ENCODE data around the gene BAX. TPM values are rescaled to one million over a fixed set of nuclear protein-coding genes. Genes with fewer than 3 reads are reported as not detected.

BAX gene
- total and polyA plus RNA-seq, 2 of the 4 experiments (the other 2 are of a cell fraction): 23.3 to 169 TPM

DNA sequence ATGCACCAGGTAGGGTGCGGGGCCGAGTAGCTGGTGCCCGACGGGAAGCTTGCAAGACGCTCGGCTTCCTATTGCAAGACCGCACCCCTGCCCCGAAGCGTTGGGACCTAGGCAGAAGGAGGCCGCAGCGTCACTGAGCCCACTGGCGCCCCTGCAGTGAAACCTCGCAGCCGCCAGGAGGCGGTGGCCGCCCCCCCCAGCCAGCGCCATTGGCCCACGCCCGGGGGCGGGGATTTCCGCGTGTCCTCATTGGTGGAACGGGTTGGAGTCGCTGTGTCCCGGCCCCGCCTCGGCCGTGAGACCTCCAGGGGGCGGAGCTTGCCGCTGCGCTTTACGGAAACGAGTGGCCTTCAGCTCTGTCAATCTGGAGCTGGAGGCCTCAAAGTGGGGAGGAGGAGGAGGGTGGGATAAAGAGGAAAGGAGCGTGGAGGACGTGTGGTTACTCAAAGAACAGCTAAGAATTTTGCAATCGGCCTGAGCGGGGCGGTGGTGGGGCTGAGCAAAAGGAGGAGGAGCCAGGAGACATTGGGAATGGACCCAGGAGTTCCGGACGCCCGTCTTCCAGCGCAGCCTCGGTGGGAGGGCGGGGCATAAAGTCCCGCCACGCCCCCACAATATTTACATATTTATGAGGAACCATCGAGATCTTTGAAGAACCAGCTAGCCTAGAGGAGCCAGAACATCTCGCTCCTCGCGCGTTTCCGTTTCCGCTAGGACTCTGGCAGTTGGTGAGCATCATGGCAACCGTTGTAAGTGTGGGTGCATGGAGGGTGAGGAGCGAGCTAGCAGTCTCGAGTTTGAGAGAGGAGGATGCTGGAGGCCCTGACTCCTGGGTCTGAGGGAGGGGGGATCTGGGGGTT lies 38.7 kb downstream of the BAX start, which contains the start of the genes GYS1 and RUVBL2 (continued):
- TF ChIP-seq CEBPB (IDR thresholded peaks at IDR 0.05; ENCODE audit: low read depth, low read length) (peak; percentile 97), MXI1 (IDR thresholded peaks at IDR 0.05; ENCODE audit: borderline replicate concordance, low read depth, low read length) (peak; percentile 68; the same call in 1 of the 2 replicates), BHLHE40 (IDR thresholded peaks at IDR 0.05; ENCODE audit: low read depth, low read length) (no peak; the same call in 1 of the 2 replicates)

- peak overlapping the region; percentile 65 for H3K9ac ChIP-seq (ENCODE audit: low read depth, low read length)
- H4K20me1 ChIP-seq (ENCODE audit: insufficient read depth, low read length): peaks cover 27% of the 10 kb centered on the region
- no CpG with 5 or more reads among the region's 13 CpGs for WGBS, 2 experiments (ENCODE audit: extremely low coverage in 2 of 2, insufficient read length in 1 of 2)
- dilution Hi-C loops (cut with HindIII; ENCODE audit: low sequenced_read_pairs, unreplicated experiment) (no loop called here), intact Hi-C loops (cut with micrococcal nuclease) (loop anchor here (5.0 to 10.0 kb wide), 3 partner anchors 63 to 211 kb away; partner anchors contain the start of genes CGB7 and KCNA7), in situ Hi-C loops (cut with MboI; ENCODE audit: low sequenced_read_pairs) (no loop called here)
- BruUV-seq (replicated peaks): no TSS peak
- peak overlapping the region; percentile 88 for H2AFZ ChIP-seq (replicated peaks; ENCODE audit: low read length, poor library complexity)
- H3K4me1 ChIP-seq (ENCODE audit: control insufficient read depth, insufficient read depth, low read length): peaks cover 12% of the 10 kb centered on the region
- H3K9me1 ChIP-seq (ENCODE audit: insufficient read depth, low read length): 0 out of 2 replicates have a peak, but pooled peaks cover 3% of the 10 kb centered on the region
- peak overlapping the region; percentile 45; the same call in 1 of the 2 replicates for H4K91ac ChIP-seq (ENCODE audit: insufficient read depth, low read depth, low read length)
- H3K79me1 ChIP-seq (ENCODE audit: low read depth in 1 of 2, low read length in 2 of 2): peaks cover 11 to 72% of the 10 kb centered on the region in 2 experiments
- H2BK20ac ChIP-seq (ENCODE audit: low read depth, low read length): no peak overlapping the region
- peak overlapping the region; percentile 68 for H3K56ac ChIP-seq (ENCODE audit: extremely low read depth, insufficient read depth, low read length)
- peak overlapping the region; percentile 81 for H2AK5ac ChIP-seq (ENCODE audit: low read depth, low read length)
- POLR2A ChIA-PET (ENCODE audit: unreplicated experiment): no interaction called here
- peak overlapping the region; percentile 53 for H3K27ac ChIP-seq (ENCODE audit: insufficient read depth, low read length)
- H2AK9ac ChIP-seq (replicated peaks; ENCODE audit: low read depth, low read length, poor library complexity): peak overlapping the region; percentile 95
- H3K23ac ChIP-seq (ENCODE audit: low read depth, low read length): peak overlapping the region; percentile 63
- peaks cover 8% of the 10 kb centered on the region; the same call in 1 of the 2 replicates for H3K36me3 ChIP-seq (ENCODE audit: control insufficient read depth, insufficient read depth, low read length)
- ATAC-seq (ENCODE audit: low read depth) (no peak), DNase-seq (no peak)
- 0 out of 2 replicates have a peak overlapping the region, but pooled peaks have one; percentile 29 for H3K14ac ChIP-seq (replicated peaks; ENCODE audit: low read depth, low read length)
- peak overlapping the region; percentile 37 to 72 for H4K8ac ChIP-seq (ENCODE audit: low read depth in 2 of 2, low read length in 2 of 2)
- no peak overlapping the region for H2BK120ac ChIP-seq (ENCODE audit: low read depth, low read length)
- no peak overlapping the region for H3K18ac ChIP-seq (ENCODE audit: low read depth, low read length)
- H3K27me3 ChIP-seq (ENCODE audit: control insufficient read depth, insufficient read depth, low read length): no peaks in the 10 kb centered on the region
- H2BK5ac ChIP-seq (ENCODE audit: low read depth, low read length, poor library complexity, severe bottlenecking): peak overlapping the region; percentile 40
- no peak overlapping the region; the same call in 1 of the 2 replicates for H4K5ac ChIP-seq (ENCODE audit: low read depth, low read length)
- CTCF ChIA-PET: interaction anchor here (0.6 to 1.7 kb wide), 7 partner anchors 15 to 199 kb away, joined by 3 to 6 read pairs (median 3); no protein-coding TSS in a partner anchor
- peak overlapping the region; percentile 98 for H3K4me2 ChIP-seq (ENCODE audit: low read depth, low read length)
- H2BK15ac ChIP-seq (ENCODE audit: low read depth, low read length): no peak overlapping the region; the same call in 2 of the 3 replicates
- peak overlapping the region; percentile 62 for H3K4me3 ChIP-seq (ENCODE audit: insufficient read depth, low read depth, low read length)
- H3K9me3 ChIP-seq (ENCODE audit: control insufficient read depth, insufficient read depth, low read length): no peaks in the 10 kb centered on the region
- peak overlapping the region; percentile 11 for H3K4ac ChIP-seq (ENCODE audit: low read depth, low read length)
- TF ChIP-seq CTCF (conservative IDR thresholded peaks at IDR 0.05; ENCODE audit: low read depth, low read length) (no peak), RAD21 (IDR thresholded peaks at IDR 0.05; ENCODE audit: low read length) (no peak)
Measured at GRCh38 chr19:48994035-48994386, 39.3 kb downstream of the BAX start.

Measured in IMR-90 (cell line).